Measurements from ENCODE around the gene CRTC2. TPM values are rescaled to one million over a fixed set of nuclear protein-coding genes. Genes with fewer than 3 reads are reported as not detected.
"Not testable (repeated sequence)": the region's sequence is repeated elsewhere in the genome, so short reads cannot be mapped to it uniquely, and the experiment has no call there.

The CRTC2 gene
- polyA plus RNA-seq (2013), result 37.4 and 41.0 TPM in 2 replicates

- peak within 1 kb of the TSS; percentile 77 for H3K18ac ChIP-seq (ENCODE audit: low read length)
- WGBS (ENCODE audit: extremely low coverage, insufficient coverage, insufficient read length), result no CpG with 5 or more reads among the region's 75 CpGs
Measured at GRCh38 chr1:153958111-153958960, at the start of gene CRTC2. Gene CRTC2 (minus strand): TSS chr1:153958612. CDS start chr1:153958497, 115 bp downstream.

GRCh38 chr1:154006136-154006535 is 47.7 kb upstream of the CRTC2 start:
- H3K9me3 ChIP-seq (ENCODE audit: insufficient read depth, low read depth, low read length), result no peaks in the 10 kb centered on the region
- WGBS (ENCODE audit: extremely low coverage, insufficient coverage, insufficient read length), result no CpG with 5 or more reads among the region's 3 CpGs

More at GRCh38 chr1:153958111-153958960, at the start of gene CRTC2:
- Histone ChIP-seq H4K12ac (ENCODE audit: low read depth, low read length) (peak within 1 kb of the TSS; percentile 82), H2AFZ (ENCODE audit: insufficient read depth, low read length, poor library complexity) (peak within 1 kb of the TSS; percentile 61), H2BK120ac (ENCODE audit: insufficient read depth, low read length, poor library complexity) (peak within 1 kb of the TSS; percentile 62), H3K4me2 (ENCODE audit: low read length) (peak within 1 kb of the TSS; percentile 99), H4K8ac (ENCODE audit: low read depth, low read length) (peak within 1 kb of the TSS; percentile 87), H3K4me1 (ENCODE audit: control insufficient read depth in 1 of 2, insufficient read depth in 2 of 2, low read length in 2 of 2) (peaks cover 15 to 17% of the 10 kb centered on the region in 2 experiments), H2BK5ac (ENCODE audit: low read depth, low read length, poor library complexity) (peak within 1 kb of the TSS; percentile 84), H4K91ac (ENCODE audit: low read depth, low read length) (peak within 1 kb of the TSS; percentile 94), H3K4me3 (ENCODE audit: low read depth, low read length) (peak within 1 kb of the TSS; percentile 92), H2BK12ac (ENCODE audit: low read length) (no peak within 1 kb of the TSS), H3K23ac (ENCODE audit: low read length) (peak within 1 kb of the TSS; percentile 0), H3K9me3 (ENCODE audit: insufficient read depth, low read depth, low read length) (no peaks in the 10 kb centered on the region), H3K79me2 (ENCODE audit: control insufficient read depth, insufficient read depth, low read length, poor library complexity) (peaks cover 33% of the 10 kb centered on the region), H3K79me1 (ENCODE audit: low read length) (peaks cover 21% of the 10 kb centered on the region), H3K9ac (ENCODE audit: low read length) (peak within 1 kb of the TSS; percentile 93), H3K27me3 (ENCODE audit: insufficient read depth, low read length) (no peaks in the 10 kb centered on the region), H3K27ac (ENCODE audit: low read depth, low read length) (peak within 1 kb of the TSS; percentile 81), H3K36me3 (ENCODE audit: control insufficient read depth in 1 of 2, insufficient read depth in 2 of 2, low read length in 2 of 2) (peaks cover 25 to 36% of the 10 kb centered on the region in 2 experiments), H3K4ac (ENCODE audit: low read depth, low read length) (peak within 1 kb of the TSS; percentile 92), H3K14ac (ENCODE audit: low read length) (peak within 1 kb of the TSS; percentile 90), H2AK5ac (ENCODE audit: low read length) (peak within 1 kb of the TSS; percentile 42)
- DNase-seq, result peak; percentile 98 to 99

GRCh38 chr1:154000420-154000819 is 42.0 kb upstream of the CRTC2 start:
- Histone ChIP-seq H2BK5ac (ENCODE audit: low read depth, low read length, poor library complexity) (no peak overlapping the region), H3K18ac (ENCODE audit: low read length) (no peak overlapping the region), H3K4me1 (ENCODE audit: control insufficient read depth in 1 of 2, insufficient read depth in 2 of 2, low read length in 2 of 2) (peaks cover 0 to 2% of the 10 kb centered on the region in 2 experiments), H2AK5ac (ENCODE audit: low read length) (no peak overlapping the region), H4K8ac (ENCODE audit: low read depth, low read length) (no peak overlapping the region), H3K23ac (ENCODE audit: low read length) (no peak overlapping the region), H3K79me1 (ENCODE audit: low read length) (no peaks in the 10 kb centered on the region), H2BK12ac (ENCODE audit: low read length) (no peak overlapping the region), H4K91ac (ENCODE audit: low read depth, low read length) (no peak overlapping the region), H3K9ac (ENCODE audit: low read length) (no peak overlapping the region), H3K27ac (ENCODE audit: low read depth, low read length) (no peak overlapping the region), H3K14ac (ENCODE audit: low read length) (no peak overlapping the region), H3K4ac (ENCODE audit: low read depth, low read length) (no peak overlapping the region), H3K4me2 (ENCODE audit: low read length) (no peak overlapping the region), H3K4me3 (ENCODE audit: low read depth, low read length) (no peak overlapping the region), H3K27me3 (ENCODE audit: insufficient read depth, low read length) (no peaks in the 10 kb centered on the region), H2BK120ac (ENCODE audit: insufficient read depth, low read length, poor library complexity) (no peak overlapping the region), H3K9me3 (ENCODE audit: insufficient read depth, low read depth, low read length) (no peaks in the 10 kb centered on the region), H3K36me3 (ENCODE audit: control insufficient read depth in 1 of 2, insufficient read depth in 2 of 2, low read length in 2 of 2) (peaks cover 0 to 2% of the 10 kb centered on the region in 2 experiments), H4K12ac (ENCODE audit: low read depth, low read length) (no peak overlapping the region), H2AFZ (ENCODE audit: insufficient read depth, low read length, poor library complexity) (no peak overlapping the region), H3K79me2 (ENCODE audit: control insufficient read depth, insufficient read depth, low read length, poor library complexity) (no peaks in the 10 kb centered on the region)
- DNase-seq, result no peak
- WGBS (ENCODE audit: extremely low coverage, insufficient coverage, insufficient read length), result no CpG with 5 or more reads among the region's 4 CpGs

More at GRCh38 chr1:154006136-154006535, 47.7 kb upstream of the CRTC2 start:
- Histone ChIP-seq H3K79me1 (ENCODE audit: low read length) (no peaks in the 10 kb centered on the region), H3K4me1 (ENCODE audit: control insufficient read depth in 1 of 2, insufficient read depth in 2 of 2, low read length in 2 of 2) (peaks cover 0 to 2% of the 10 kb centered on the region in 2 experiments), H3K9ac (ENCODE audit: low read length) (no peak overlapping the region), H3K23ac (ENCODE audit: low read length) (no peak overlapping the region), H3K14ac (ENCODE audit: low read length) (no peak overlapping the region), H4K8ac (ENCODE audit: low read depth, low read length) (no peak overlapping the region), H3K79me2 (ENCODE audit: control insufficient read depth, insufficient read depth, low read length, poor library complexity) (no peaks in the 10 kb centered on the region), H4K91ac (ENCODE audit: low read depth, low read length) (no peak overlapping the region), H2BK12ac (ENCODE audit: low read length) (no peak overlapping the region), H3K27me3 (ENCODE audit: insufficient read depth, low read length) (no peaks in the 10 kb centered on the region), H3K27ac (ENCODE audit: low read depth, low read length) (no peak overlapping the region), H3K18ac (ENCODE audit: low read length) (no peak overlapping the region), H4K12ac (ENCODE audit: low read depth, low read length) (no peak overlapping the region), H3K4me3 (ENCODE audit: low read depth, low read length) (no peak overlapping the region), H2AK5ac (ENCODE audit: low read length) (no peak overlapping the region), H2BK120ac (ENCODE audit: insufficient read depth, low read length, poor library complexity) (no peak overlapping the region), H3K36me3 (ENCODE audit: control insufficient read depth in 1 of 2, insufficient read depth in 2 of 2, low read length in 2 of 2) (no peaks in the 10 kb centered on the region), H3K4me2 (ENCODE audit: low read length) (no peak overlapping the region), H3K4ac (ENCODE audit: low read depth, low read length) (no peak overlapping the region), H2AFZ (ENCODE audit: insufficient read depth, low read length, poor library complexity) (no peak overlapping the region), H2BK5ac (ENCODE audit: low read depth, low read length, poor library complexity) (no peak overlapping the region)
- DNase-seq, result no peak

GRCh38 chr1:153996882-153997281 is 38.5 kb upstream of the CRTC2 start:
- no CpG with 5 or more reads among the region's 10 CpGs for WGBS (ENCODE audit: extremely low coverage, insufficient coverage, insufficient read length)
- not testable (repeated sequence) for DNase-seq; H3K9ac ChIP-seq (ENCODE audit: low read length); H3K27ac ChIP-seq (ENCODE audit: low read depth, low read length); H2BK12ac ChIP-seq (ENCODE audit: low read length); H3K4me3 ChIP-seq (ENCODE audit: low read depth, low read length); H2AFZ ChIP-seq (ENCODE audit: insufficient read depth, low read length, poor library complexity); H4K91ac ChIP-seq (ENCODE audit: low read depth, low read length); H3K27me3 ChIP-seq (ENCODE audit: insufficient read depth, low read length); H2AK5ac ChIP-seq (ENCODE audit: low read length); H2BK5ac ChIP-seq (ENCODE audit: low read depth, low read length, poor library complexity); H3K23ac ChIP-seq (ENCODE audit: low read length); H3K79me2 ChIP-seq (ENCODE audit: control insufficient read depth, insufficient read depth, low read length, poor library complexity); H3K4me2 ChIP-seq (ENCODE audit: low read length); H3K9me3 ChIP-seq (ENCODE audit: insufficient read depth, low read depth, low read length); H4K12ac ChIP-seq (ENCODE audit: low read depth, low read length); H2BK120ac ChIP-seq (ENCODE audit: insufficient read depth, low read length, poor library complexity); H3K79me1 ChIP-seq (ENCODE audit: low read length); H3K14ac ChIP-seq (ENCODE audit: low read length); H3K18ac ChIP-seq (ENCODE audit: low read length); H3K4ac ChIP-seq (ENCODE audit: low read depth, low read length); H3K4me1 ChIP-seq (ENCODE audit: control insufficient read depth in 1 of 2, insufficient read depth in 2 of 2, low read length in 2 of 2); H4K8ac ChIP-seq (ENCODE audit: low read depth, low read length)
- H3K36me3 ChIP-seq (ENCODE audit: control insufficient read depth in 1 of 2, insufficient read depth in 2 of 2, low read length in 2 of 2), result peaks cover 15 to 18% of the 10 kb centered on the region in 2 experiments

Measured in trophoblast cell (in vitro differentiated cells and primary cell).